Measurements from ENCODE around the gene EPB41L4A.

The EPB41L4A gene

GRCh38 chr5:112312295-112313275 is 106.5 kb downstream of the EPB41L4A start:
- DNase-seq (ENCODE audit: low spot score in 2 of 2) (no peak), ATAC-seq (replicated peaks; ENCODE audit: extremely low read depth, poor library complexity, severe bottlenecking) (no peak)
- no peaks in the 10 kb centered on the region for H3K36me3 Mint-ChIP-seq (ENCODE audit: insufficient read depth)
- no peaks in the 10 kb centered on the region for H3K9me3 Mint-ChIP-seq
- no peak overlapping the region for H3K27ac Mint-ChIP-seq (ENCODE audit: low read depth)
- H3K4me3 Mint-ChIP-seq: no peak overlapping the region
- no peaks in the 10 kb centered on the region for H3K4me1 Mint-ChIP-seq
- H3K27me3 Mint-ChIP-seq: peaks cover 9% of the 10 kb centered on the region

GRCh38 chr5:112310746-112311145 is 108.3 kb downstream of the EPB41L4A start:
- Mint-ChIP-seq H3K27ac (ENCODE audit: low read depth) (no peak overlapping the region), H3K4me3 (no peak overlapping the region), H3K4me1 (no peaks in the 10 kb centered on the region), H3K27me3 (peaks cover 20% of the 10 kb centered on the region), H3K36me3 (ENCODE audit: insufficient read depth) (no peaks in the 10 kb centered on the region), H3K9me3 (no peaks in the 10 kb centered on the region)
- DNase-seq (ENCODE audit: low spot score in 2 of 2) (no peak), ATAC-seq (replicated peaks; ENCODE audit: extremely low read depth, poor library complexity, severe bottlenecking) (no peak)

GRCh38 chr5:112308608-112309007 is 110.5 kb downstream of the EPB41L4A start:
- H3K9me3 Mint-ChIP-seq: no peaks in the 10 kb centered on the region
- peaks cover 20% of the 10 kb centered on the region for H3K27me3 Mint-ChIP-seq
- H3K36me3 Mint-ChIP-seq (ENCODE audit: insufficient read depth): no peaks in the 10 kb centered on the region
- no peak for ATAC-seq (replicated peaks; ENCODE audit: extremely low read depth, poor library complexity, severe bottlenecking)
- no peak for DNase-seq (ENCODE audit: low spot score in 2 of 2)
- no peaks in the 10 kb centered on the region for H3K4me1 Mint-ChIP-seq
- no peak overlapping the region for H3K27ac Mint-ChIP-seq (ENCODE audit: low read depth)
- no peak overlapping the region for H3K4me3 Mint-ChIP-seq

GRCh38 chr5:112306956-112307355 is 112.1 kb downstream of the EPB41L4A start:
- Mint-ChIP-seq H3K4me1 (no peaks in the 10 kb centered on the region), H3K9me3 (no peaks in the 10 kb centered on the region), H3K36me3 (ENCODE audit: insufficient read depth) (no peaks in the 10 kb centered on the region), H3K27ac (ENCODE audit: low read depth) (no peak overlapping the region), H3K4me3 (no peak overlapping the region), H3K27me3 (peaks cover 31% of the 10 kb centered on the region)
- ATAC-seq (replicated peaks; ENCODE audit: extremely low read depth, poor library complexity, severe bottlenecking) (no peak), DNase-seq (ENCODE audit: low spot score in 2 of 2) (no peak)

- Mint-ChIP-seq H3K9me3 (no peaks in the 10 kb centered on the region), H3K27ac (ENCODE audit: low read depth) (no peak overlapping the region), H3K4me3 (no peak overlapping the region), H3K27me3 (peaks cover 22% of the 10 kb centered on the region), H3K36me3 (ENCODE audit: insufficient read depth) (no peaks in the 10 kb centered on the region), H3K4me1 (no peaks in the 10 kb centered on the region)
- DNase-seq (ENCODE audit: low spot score in 2 of 2) (no peak), ATAC-seq (replicated peaks; ENCODE audit: extremely low read depth, poor library complexity, severe bottlenecking) (no peak)
Measured at GRCh38 chr5:112304743-112305142, 114.3 kb downstream of the EPB41L4A start.

- Mint-ChIP-seq H3K4me3 (no peak overlapping the region), H3K27ac (ENCODE audit: low read depth) (no peak overlapping the region)
Measured at GRCh38 chr5:112303685-112304084, 115.4 kb downstream of the EPB41L4A start.

GRCh38 chr5:112294126-112294525 is 125.0 kb downstream of the EPB41L4A start:
- Mint-ChIP-seq H3K4me3 (no peak overlapping the region), H3K27ac (ENCODE audit: low read depth) (no peak overlapping the region), H3K36me3 (ENCODE audit: insufficient read depth) (no peaks in the 10 kb centered on the region), H3K9me3 (peaks cover 13% of the 10 kb centered on the region), H3K4me1 (no peaks in the 10 kb centered on the region), H3K27me3 (no peaks in the 10 kb centered on the region)
- DNase-seq (ENCODE audit: low spot score in 2 of 2): no peak
- ATAC-seq (replicated peaks; ENCODE audit: extremely low read depth, poor library complexity, severe bottlenecking): no peak

More at GRCh38 chr5:112303685-112304084, 115.4 kb downstream of the EPB41L4A start:
- H3K36me3 Mint-ChIP-seq (ENCODE audit: insufficient read depth): no peaks in the 10 kb centered on the region
- H3K27me3 Mint-ChIP-seq: peaks cover 22% of the 10 kb centered on the region
- DNase-seq (ENCODE audit: low spot score in 2 of 2): no peak
- no peak for ATAC-seq (replicated peaks; ENCODE audit: extremely low read depth, poor library complexity, severe bottlenecking)
- H3K4me1 Mint-ChIP-seq: no peaks in the 10 kb centered on the region
- peaks cover 6% of the 10 kb centered on the region for H3K9me3 Mint-ChIP-seq

GRCh38 chr5:112293587-112293986 is 125.5 kb downstream of the EPB41L4A start:
- Mint-ChIP-seq H3K27ac (ENCODE audit: low read depth) (no peak overlapping the region), H3K36me3 (ENCODE audit: insufficient read depth) (no peaks in the 10 kb centered on the region), H3K4me1 (no peaks in the 10 kb centered on the region), H3K4me3 (no peak overlapping the region), H3K9me3 (peaks cover 7% of the 10 kb centered on the region), H3K27me3 (no peaks in the 10 kb centered on the region)
- no peak for DNase-seq (ENCODE audit: low spot score in 2 of 2)
- ATAC-seq (replicated peaks; ENCODE audit: extremely low read depth, poor library complexity, severe bottlenecking): no peak

- no peak overlapping the region for H3K27ac Mint-ChIP-seq (ENCODE audit: low read depth)
- no peak for ATAC-seq (replicated peaks; ENCODE audit: extremely low read depth, poor library complexity, severe bottlenecking)
- no peak for DNase-seq (ENCODE audit: low spot score in 2 of 2)
- H3K27me3 Mint-ChIP-seq: no peaks in the 10 kb centered on the region
- H3K9me3 Mint-ChIP-seq: no peaks in the 10 kb centered on the region
- H3K4me1 Mint-ChIP-seq: no peaks in the 10 kb centered on the region
- H3K36me3 Mint-ChIP-seq (ENCODE audit: insufficient read depth): no peaks in the 10 kb centered on the region
- H3K4me3 Mint-ChIP-seq: no peak overlapping the region
Measured at GRCh38 chr5:112290691-112291090, 128.4 kb downstream of the EPB41L4A start.

- ATAC-seq (replicated peaks; ENCODE audit: extremely low read depth, poor library complexity, severe bottlenecking) (no peak), DNase-seq (ENCODE audit: low spot score in 2 of 2) (no peak)
- no peak overlapping the region for H3K4me3 Mint-ChIP-seq
- no peaks in the 10 kb centered on the region for H3K27me3 Mint-ChIP-seq
- no peaks in the 10 kb centered on the region for H3K36me3 Mint-ChIP-seq (ENCODE audit: insufficient read depth)
- H3K4me1 Mint-ChIP-seq: no peaks in the 10 kb centered on the region
- no peak overlapping the region for H3K27ac Mint-ChIP-seq (ENCODE audit: low read depth)
- no peaks in the 10 kb centered on the region for H3K9me3 Mint-ChIP-seq
Measured at GRCh38 chr5:112289465-112289864, 129.6 kb downstream of the EPB41L4A start.

- Mint-ChIP-seq H3K36me3 (ENCODE audit: insufficient read depth) (no peaks in the 10 kb centered on the region), H3K4me3 (no peak overlapping the region), H3K27me3 (no peaks in the 10 kb centered on the region), H3K27ac (ENCODE audit: low read depth) (no peak overlapping the region), H3K9me3 (no peaks in the 10 kb centered on the region), H3K4me1 (no peaks in the 10 kb centered on the region)
- no peak for ATAC-seq (replicated peaks; ENCODE audit: extremely low read depth, poor library complexity, severe bottlenecking)
- DNase-seq (ENCODE audit: low spot score in 2 of 2): no peak
Measured at GRCh38 chr5:112283943-112284929, 134.8 kb downstream of the EPB41L4A start.

- Mint-ChIP-seq H3K4me3 (no peak overlapping the region), H3K4me1 (no peaks in the 10 kb centered on the region), H3K9me3 (no peaks in the 10 kb centered on the region), H3K27me3 (no peaks in the 10 kb centered on the region), H3K36me3 (ENCODE audit: insufficient read depth) (no peaks in the 10 kb centered on the region), H3K27ac (ENCODE audit: low read depth) (no peak overlapping the region)
- DNase-seq (ENCODE audit: low spot score in 2 of 2) (no peak), ATAC-seq (replicated peaks; ENCODE audit: extremely low read depth, poor library complexity, severe bottlenecking) (no peak)
Measured at GRCh38 chr5:112283034-112283582, 136.0 kb downstream of the EPB41L4A start.

Data from central memory CD8-positive, alpha-beta T cell (primary cell).